ENCODE results near the gene ASB15.
"Not testable (repeated sequence)": the region's sequence is repeated elsewhere in the genome, so short reads cannot be mapped to it uniquely, and the experiment has no call there.

Gene ASB15

GRCh38 chr7:123599766-123600165 lies 1.9 kb upstream of the ASB15 start:
- no peak for DNase-seq

DNA sequence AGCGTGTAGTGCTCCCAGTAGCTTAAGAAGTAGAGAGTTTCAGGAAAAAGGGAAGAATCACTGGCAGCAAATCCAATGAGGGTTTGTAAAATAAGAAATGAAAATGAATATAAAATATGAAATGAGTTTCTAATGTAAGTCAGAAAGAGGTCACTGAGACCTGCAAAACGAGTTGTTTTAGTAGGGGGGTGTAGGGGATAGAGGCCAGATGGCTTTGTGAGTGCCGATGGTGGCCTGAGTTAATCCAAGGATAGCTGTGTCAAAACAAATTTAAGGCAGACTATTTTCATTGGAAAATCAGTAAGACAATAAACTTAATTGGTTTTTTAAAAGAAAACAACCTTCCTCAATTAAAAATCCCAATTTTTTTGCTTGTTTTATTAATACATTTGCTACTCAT lies 745 bp upstream of the ASB15 start:
- DNase-seq, result no peak

DNA sequence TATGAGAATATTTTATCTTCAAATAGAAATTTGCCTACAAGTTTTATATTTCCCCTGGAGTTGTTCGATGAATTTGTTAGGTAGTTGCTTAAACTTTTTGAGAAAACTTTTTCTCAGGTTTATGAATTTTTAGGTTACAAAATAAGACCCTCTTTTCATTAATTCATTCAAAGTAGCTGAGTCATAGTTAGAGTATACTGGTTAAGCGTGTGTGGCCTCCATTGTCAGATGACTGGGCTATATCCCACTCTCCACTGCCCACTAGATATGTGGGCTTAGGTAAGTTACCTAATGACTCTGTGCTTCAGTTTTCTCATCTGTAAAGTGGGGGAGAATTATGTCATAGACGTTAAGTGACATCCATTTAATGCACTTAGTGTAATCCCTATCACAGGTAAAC lies 1.0 kb downstream of the ASB15 start:
- DNase-seq, result no peak

DNA sequence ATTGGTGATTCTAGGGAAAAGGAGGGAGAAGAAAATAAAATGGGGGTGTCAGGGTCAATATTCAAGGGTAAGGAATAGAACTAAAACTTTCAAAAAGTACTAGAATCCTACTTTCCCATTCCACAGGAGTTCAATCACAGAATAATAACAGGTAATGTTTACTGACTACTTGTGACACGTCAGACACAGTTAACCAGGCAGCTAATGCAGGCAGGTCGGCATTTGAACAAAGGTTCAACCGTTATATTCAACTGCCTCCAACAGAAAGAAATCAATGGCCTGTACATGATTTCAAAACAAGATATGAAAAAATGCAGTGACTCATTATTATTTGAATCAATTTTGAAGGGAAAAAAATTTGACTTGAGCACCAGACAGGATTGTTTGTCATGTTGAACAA lies 3.1 kb downstream of the ASB15 start:
- DNase-seq, result no peak

- DNase-seq, result no peak
These were observed 5.9 kb downstream of the ASB15 start for GRCh38 chr7:123607423-123607975.

DNA sequence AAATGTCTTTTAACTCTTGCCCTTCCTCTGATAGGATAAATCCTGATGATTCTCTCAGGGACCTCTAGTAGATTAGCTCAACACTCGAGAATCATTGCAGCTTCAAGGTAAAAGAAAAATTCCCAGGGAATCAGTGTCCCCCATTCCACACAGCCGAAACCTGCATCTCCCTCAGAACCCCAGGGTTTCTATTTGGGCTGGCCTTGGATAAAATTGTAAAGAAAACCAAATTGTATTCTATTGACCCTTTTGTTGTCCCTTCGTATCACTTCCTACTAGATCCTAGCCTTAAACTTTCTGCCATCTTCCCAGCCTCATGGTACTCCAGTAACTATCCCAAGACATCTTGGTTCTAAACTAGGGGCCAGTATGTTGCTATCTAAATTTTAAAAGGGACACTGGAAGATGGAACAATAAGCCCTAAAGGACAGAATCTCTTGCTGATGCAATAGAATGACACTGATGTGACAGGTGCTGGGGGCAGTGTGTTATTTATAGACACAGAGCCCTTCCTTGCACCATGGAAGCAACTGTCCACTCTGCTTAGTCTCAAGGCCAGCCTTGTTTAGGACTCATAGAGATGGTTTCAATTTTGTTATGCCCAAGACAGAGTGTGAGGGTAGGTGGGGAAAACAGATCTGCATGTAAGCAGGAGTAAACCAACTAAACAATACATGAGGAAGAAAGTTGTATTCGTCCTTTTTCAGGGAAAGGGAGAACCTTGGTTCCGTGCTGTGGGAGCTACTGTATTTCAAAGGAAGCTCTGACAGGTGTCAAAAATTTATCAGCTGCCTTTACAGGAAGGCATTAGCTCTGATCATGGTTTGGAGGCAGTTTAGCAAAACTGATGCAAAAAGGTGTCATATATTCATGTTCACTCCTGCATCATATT lies 7.6 kb downstream of the ASB15 start:
- DNase-seq, result no peak

GRCh38 chr7:123609883-123610239 lies 8.2 kb downstream of the ASB15 start:
- DNase-seq, result no peak

GRCh38 chr7:123612024-123612423 lies 10.4 kb downstream of the ASB15 start:
- DNase-seq, result no peak

GRCh38 chr7:123615344-123615743 lies 13.7 kb downstream of the ASB15 start:
- no peak for DNase-seq

DNA sequence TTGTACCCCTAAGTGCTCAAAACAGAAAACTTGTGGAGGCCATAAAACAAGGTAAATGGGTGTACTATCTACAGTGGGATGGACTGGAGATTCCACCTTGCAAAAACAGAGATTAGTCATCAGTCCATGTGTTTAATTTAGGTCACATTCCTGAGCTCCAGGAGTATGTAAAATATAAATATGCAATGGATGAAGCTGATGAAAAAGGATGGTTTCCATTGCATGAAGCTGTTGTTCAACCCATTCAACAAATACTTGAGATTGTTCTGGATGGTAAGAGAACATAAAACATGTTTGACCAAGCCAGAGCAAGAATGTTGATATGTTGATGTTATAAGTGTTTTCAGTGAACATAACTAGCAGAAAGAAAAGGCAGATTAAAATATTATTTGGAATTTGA lies 14.6 kb downstream of the ASB15 start:
- DNase-seq, result no peak

GRCh38 chr7:123621707-123622106 lies 20.1 kb downstream of the ASB15 start:
- DNase-seq, result no peak

- no peak for DNase-seq
These were observed 21.2 kb downstream of the ASB15 start for GRCh38 chr7:123622660-123623386.

GRCh38 chr7:123624527-123625183 lies 23.0 kb downstream of the ASB15 start:
- DNase-seq, result no peak

DNA sequence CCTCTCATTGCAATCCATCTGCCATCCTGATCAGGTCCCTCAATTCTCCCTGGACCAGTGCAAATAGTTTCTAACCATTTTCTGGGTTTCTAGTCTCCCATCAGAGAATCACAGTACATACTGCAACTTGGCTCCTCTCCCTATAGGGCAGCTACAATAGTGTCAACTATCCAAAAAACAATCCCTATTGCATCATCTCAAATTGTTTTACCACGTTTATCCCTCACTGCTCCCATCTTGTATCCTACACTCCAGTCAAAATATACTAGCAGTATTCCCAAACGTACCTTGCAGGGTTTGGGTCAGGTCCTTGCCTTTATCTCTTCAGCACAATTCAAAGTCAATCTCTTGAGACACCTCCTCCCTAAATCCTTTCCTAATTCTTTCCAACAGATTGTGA lies 23.6 kb downstream of the ASB15 start:
- no peak for DNase-seq

- DNase-seq, result no peak
These were observed 26.2 kb downstream of the ASB15 start for GRCh38 chr7:123627851-123628250.

DNA sequence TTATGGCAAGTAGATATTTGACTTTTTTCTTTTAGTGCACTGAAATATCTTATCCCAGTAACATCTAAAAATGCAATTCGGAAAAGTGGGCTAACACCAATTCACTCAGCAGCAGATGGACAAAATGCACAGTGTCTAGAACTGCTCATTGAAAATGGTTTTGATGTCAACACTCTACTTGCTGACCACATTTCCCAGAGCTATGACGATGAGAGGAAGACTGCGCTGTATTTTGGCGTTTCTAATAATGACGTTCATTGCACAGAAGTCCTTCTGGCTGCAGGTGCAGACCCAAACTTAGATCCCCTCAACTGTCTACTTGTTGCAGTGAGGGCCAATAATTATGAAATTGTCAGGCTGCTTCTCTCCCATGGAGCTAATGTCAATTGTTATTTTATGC lies 27.2 kb downstream of the ASB15 start:
- DNase-seq, result no peak

- DNase-seq, result no peak
These were observed 27.7 kb downstream of the ASB15 start for GRCh38 chr7:123629281-123629680.

DNA sequence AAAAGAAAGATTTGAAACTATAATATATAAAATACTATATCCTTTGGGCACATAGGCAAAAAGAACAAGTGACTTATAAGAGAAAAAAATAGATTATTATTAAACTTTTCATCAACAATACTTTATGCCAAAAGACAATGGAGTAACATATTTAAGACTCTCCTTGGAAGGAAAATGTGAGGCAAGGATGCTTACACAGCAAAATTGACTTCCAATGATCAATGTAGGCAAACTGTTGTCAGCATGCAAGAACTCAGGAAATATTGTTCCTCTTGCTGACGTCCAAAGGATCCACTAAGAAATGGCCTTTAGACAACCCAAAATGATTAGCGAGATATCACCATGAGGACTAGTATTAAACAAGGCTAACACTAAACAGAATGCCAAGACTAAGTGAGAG lies 31.2 kb downstream of the ASB15 start:
- DNase-seq, result no peak

DNA sequence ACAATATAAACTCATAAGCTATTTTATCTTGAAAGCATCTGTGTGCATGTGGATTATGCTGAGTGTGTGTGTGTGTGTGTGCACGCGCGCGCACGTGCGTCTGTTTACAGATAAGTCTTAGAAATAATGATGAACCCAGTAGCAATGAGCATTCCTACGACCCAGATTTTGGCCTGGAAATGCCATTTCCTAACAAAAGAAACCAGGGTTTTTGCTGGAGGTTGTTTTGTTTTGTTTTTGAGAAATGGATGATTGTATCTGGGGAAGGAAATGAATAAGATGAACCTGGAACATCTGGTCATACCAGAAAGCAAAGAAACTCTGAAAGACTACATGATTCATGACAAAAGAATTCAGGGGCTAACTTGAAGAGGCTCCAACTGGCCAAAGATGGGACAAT lies 31.9 kb downstream of the ASB15 start:
- no peak for DNase-seq

DNA sequence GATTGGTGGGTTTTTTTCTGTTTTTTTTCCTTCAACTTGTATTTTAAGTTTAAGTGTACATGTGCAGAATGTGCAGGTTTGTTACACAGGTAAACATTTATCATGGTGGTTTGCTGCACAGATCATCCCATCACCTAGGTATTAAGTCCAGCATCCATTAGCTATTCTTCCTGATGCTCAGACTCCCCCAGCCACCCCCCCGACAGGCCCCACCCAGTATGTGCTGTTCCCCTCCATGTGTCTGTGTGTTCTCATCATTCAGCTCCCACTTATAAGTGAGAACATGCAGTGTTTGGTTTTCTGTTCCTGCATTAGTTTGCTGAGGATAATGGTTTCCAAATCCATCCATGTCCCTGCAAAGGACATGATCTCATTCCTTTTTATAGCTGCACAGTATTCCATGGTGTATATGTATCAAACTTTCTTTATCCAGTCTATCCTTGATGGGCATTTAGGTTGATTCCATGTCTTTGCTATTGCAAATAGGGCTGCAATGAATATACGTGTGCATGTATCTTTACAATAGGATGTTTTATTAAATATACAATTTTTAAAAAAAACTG lies 32.5 kb downstream of the ASB15 start:
- not testable (repeated sequence) for DNase-seq

GRCh38 chr7:123635551-123636359 lies 34.1 kb downstream of the ASB15 start:
- DNase-seq, result no peak

GRCh38 chr7:123637203-123637602 lies 35.6 kb downstream of the ASB15 start:
- no peak for DNase-seq

Measured in GOT3 (cell line).